ENCODE measurements around the gene TTC4.

Gene TTC4

GRCh38 chr1:54787604-54788003 is 71.9 kb downstream of the TTC4 start:
- no peak for DNase-seq

DNA sequence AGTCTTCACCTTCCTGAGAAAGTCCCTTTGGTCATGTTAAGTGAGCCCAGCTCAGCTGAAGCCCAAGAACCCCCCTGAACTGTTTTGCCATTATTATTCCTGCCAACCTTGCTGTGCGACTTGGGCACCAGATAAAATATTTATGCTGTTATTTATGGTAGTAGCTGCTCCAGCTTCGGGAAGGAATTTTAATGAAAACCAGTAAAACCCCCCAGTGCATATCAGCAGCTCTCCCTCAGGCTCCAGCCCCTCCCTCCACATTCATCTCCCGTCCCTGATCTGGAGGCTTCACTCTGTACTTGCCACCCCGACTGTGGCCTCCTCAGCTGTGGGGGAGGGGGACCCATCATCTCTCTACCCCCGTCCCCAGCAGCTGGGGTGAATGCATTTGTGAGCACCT is 72.8 kb downstream of the TTC4 start:
- DNase-seq: no peak

DNA sequence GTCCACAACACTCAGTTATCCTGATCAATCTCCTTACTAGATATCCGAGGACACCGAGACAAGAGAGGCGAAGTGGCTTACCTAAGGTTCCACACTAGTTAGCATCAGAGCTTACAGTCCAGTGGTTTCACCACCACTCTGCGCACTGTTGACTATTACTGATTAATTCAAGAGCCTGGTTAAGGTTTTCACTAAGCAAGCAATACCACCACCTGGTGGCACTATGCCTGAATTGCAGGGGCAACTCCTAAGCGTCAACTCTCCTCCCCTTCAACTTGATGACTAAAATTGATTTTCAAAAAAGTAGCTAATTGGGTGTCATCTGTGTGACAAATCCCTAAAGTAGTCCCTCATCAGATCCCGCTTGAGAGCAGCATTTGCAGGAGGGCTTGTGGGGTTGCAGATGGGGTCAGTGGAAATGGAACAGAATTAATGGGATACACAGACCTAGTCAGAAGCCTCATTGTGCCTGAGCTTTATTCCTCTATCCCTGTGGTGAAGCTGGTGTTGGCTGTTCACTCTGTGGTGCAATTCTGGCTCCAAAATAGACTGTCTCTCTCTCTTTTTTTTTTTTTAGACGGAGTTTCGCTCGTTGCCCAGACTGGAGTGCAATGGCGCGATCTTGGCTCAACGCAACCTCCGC is 76.3 kb downstream of the TTC4 start:
- peak; percentile 64 for DNase-seq

Data from activated CD4-positive, alpha-beta T cell treated with anti-CD3 and anti-CD28 coated beads, Interleukin-2, Interleukin-6, amounts not matched to agents 100 ng/mL and 50 ng/mL, durations not matched to agents 16 hours and 8 hours (primary cell).